ENCODE data around the gene WDR45B. TPM values are rescaled to one million over a fixed set of nuclear protein-coding genes. Genes with fewer than 3 reads are reported as not detected.

The WDR45B gene
- total and polyA plus RNA-seq, 11 donors, result 23.5 to 60.7 (median 40.1) TPM

- intact Hi-C loops (cut with DNase I), result no loop called here
- Histone ChIP-seq H3K4me3 (no peak overlapping the region), H3K27ac (peak overlapping the region in 5 of 12 donors; percentile 18 to 78 (median 64)), H3K4me1 (peaks cover 0 to 13% (median 9%) of the 10 kb centered on the region in 12 donors), H3K36me3 (peaks cover 0 to 84% (median 64%) of the 10 kb centered on the region in 9 donors), H3K9me3 (no peaks in the 10 kb centered on the region), H3K27me3 (no peaks in the 10 kb centered on the region)
- no peak for DNase-seq
- TF ChIP-seq POLR2A (IDR thresholded peaks at IDR 0.05), result no peak
- no peak for ATAC-seq
- 56 to 89% (median 80%) methylated on average over 5 to 21 of the region's 22 CpGs for WGBS, 4 donors
Observed at GRCh38 chr17:82614095-82614631, 34.1 kb downstream of the WDR45B start.

DNA sequence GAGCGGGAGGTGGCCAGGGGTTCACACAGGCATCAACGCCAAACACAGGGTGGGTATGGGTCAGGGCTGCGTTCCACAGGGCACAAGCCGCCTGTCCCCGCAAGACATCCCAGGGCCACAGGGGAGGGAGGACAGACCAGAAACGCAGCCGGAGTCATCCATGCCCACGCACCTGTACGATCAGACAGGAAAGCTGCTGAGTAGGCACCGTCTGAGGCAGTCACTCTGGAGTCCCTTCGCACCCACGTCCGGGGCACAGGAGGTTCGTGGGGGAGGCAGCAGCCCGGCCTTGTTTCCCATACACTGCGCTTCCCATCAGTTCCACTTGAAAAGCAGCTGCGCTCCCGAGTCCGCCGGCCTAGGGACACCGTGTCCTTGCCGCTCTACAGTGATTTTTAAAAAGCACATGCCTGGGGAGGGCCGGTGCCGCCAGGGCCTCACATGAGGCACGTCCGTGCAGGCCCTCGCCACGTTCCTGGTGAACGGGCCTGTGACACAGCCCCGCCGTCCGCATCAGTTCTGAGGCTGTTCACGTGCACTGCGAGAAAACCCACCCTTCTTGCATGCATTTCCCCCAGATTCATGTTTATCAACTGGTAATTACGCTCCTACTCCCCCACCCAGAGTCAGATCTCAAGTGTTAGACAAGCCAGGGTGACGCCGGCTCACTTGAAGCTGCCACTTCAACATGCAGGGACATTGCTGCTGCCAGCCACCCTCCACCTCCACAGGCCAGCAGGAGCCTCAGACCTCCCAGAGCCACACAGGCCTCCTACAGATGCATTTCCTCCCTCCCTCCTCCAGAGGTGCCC is 34.8 kb downstream of the WDR45B start:
- Histone ChIP-seq H3K4me3 (no peak overlapping the region), H3K27ac (peak overlapping the region in 9 of 12 donors; percentile 14 to 78 (median 27)), H3K9me3 (no peaks in the 10 kb centered on the region), H3K36me3 (peaks cover 0 to 77% (median 57%) of the 10 kb centered on the region in 9 donors), H3K4me1 (peaks cover 0 to 13% (median 9%) of the 10 kb centered on the region in 12 donors), H3K27me3 (no peaks in the 10 kb centered on the region)
- TF ChIP-seq, protein P1, sequence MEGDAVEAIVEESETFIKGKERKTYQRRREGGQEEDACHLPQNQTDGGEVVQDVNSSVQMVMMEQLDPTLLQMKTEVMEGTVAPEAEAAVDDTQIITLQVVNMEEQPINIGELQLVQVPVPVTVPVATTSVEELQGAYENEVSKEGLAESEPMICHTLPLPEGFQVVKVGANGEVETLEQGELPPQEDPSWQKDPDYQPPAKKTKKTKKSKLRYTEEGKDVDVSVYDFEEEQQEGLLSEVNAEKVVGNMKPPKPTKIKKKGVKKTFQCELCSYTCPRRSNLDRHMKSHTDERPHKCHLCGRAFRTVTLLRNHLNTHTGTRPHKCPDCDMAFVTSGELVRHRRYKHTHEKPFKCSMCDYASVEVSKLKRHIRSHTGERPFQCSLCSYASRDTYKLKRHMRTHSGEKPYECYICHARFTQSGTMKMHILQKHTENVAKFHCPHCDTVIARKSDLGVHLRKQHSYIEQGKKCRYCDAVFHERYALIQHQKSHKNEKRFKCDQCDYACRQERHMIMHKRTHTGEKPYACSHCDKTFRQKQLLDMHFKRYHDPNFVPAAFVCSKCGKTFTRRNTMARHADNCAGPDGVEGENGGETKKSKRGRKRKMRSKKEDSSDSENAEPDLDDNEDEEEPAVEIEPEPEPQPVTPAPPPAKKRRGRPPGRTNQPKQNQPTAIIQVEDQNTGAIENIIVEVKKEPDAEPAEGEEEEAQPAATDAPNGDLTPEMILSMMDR (IDR thresholded peaks at IDR 0.05), result peak in 1 of 12 donors; percentile 8
- TF ChIP-seq POLR2A (IDR thresholded peaks at IDR 0.05), result no peak
- intact Hi-C loops (cut with DNase I), result no loop called here
- DNase-seq (peak in 4 of 5 donors; percentile 33 to 77 (median 66)), ATAC-seq (peak; percentile 55 to 82 (median 78))
- 59 to 78% (median 68%) methylated on average over 34 to 37 of the region's 37 CpGs for WGBS, 4 donors

GRCh38 chr17:82611140-82612058 is 36.8 kb downstream of the WDR45B start:
- Histone ChIP-seq H3K27ac (no peak overlapping the region), H3K27me3 (no peaks in the 10 kb centered on the region), H3K4me3 (no peak overlapping the region), H3K9me3 (no peaks in the 10 kb centered on the region), H3K4me1 (peaks cover 0 to 13% (median 9%) of the 10 kb centered on the region in 12 donors), H3K36me3 (peaks cover 0 to 62% (median 38%) of the 10 kb centered on the region in 9 donors)
- no peak for TF ChIP-seq POLR2A (IDR thresholded peaks at IDR 0.05)
- TF ChIP-seq, protein P1 (IDR thresholded peaks at IDR 0.05), result no peak
- 61 to 69% (median 68%) methylated on average over 21 of the region's 21 CpGs for WGBS, 4 donors
- intact Hi-C loops (cut with DNase I), result no loop called here
- peak in 2 of 5 donors; percentile 53 to 67 for DNase-seq
- ATAC-seq, result peak in 2 of 4 donors; percentile 6 to 17

- intact Hi-C loops (cut with DNase I), result no loop called here
- no peak for DNase-seq
- ATAC-seq, result no peak
- WGBS, 4 donors, result 77 to 95% (median 90%) methylated on average over 4 of the region's 4 CpGs
- Histone ChIP-seq H3K27ac (peak overlapping the region in 1 of 12 donors; percentile 3), H3K36me3 (peaks cover 0 to 62% (median 37%) of the 10 kb centered on the region in 9 donors), H3K9me3 (no peaks in the 10 kb centered on the region), H3K4me1 (peaks cover 0 to 13% (median 9%) of the 10 kb centered on the region in 12 donors), H3K4me3 (no peak overlapping the region), H3K27me3 (no peaks in the 10 kb centered on the region)
- TF ChIP-seq, protein P1 (IDR thresholded peaks at IDR 0.05), result no peak
- TF ChIP-seq POLR2A (IDR thresholded peaks at IDR 0.05), result no peak
Observed at GRCh38 chr17:82609655-82610054, 38.6 kb downstream of the WDR45B start.
